ENCODE data around the gene NDFIP2. TPM values are rescaled to one million over a fixed set of nuclear protein-coding genes. Genes with fewer than 3 reads are reported as not detected.

NDFIP2 gene
- total RNA-seq, 5 donors from 2014 or later (not counting 1 experiment from before 2014, with no cell fraction given): 3.1 to 6.8 (median 5.0) TPM

DNA sequence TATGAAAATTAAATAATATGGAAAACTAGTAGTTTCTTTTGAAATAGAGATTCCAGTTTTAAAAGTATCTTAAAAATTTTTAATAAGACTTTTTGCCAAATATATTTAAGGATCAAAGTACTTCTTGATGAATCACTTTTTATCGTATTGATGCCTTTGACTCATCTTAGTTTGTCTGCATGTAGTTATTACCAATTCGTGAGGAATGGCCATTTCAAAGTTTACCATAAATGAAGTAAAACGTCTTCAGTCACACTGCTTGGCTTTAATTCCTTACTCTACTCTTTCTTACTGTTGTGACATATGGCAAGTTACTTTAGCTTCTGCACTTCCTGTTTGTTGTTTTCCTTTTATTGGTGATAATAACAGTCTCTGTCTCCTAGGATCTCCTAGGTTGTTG, 38.3 kb downstream of the NDFIP2 start:
- Mint-ChIP-seq H3K4me1 (peaks cover 13 to 20% (median 14%) of the 10 kb centered on the region in 3 donors), H3K9me3 (no peaks in the 10 kb centered on the region), H3K27ac (no peak overlapping the region), H3K27me3 (no peaks in the 10 kb centered on the region), H3K4me3 (no peak overlapping the region), H3K36me3 (peaks cover 6% of the 10 kb centered on the region)
- DNase-seq (no peak), ATAC-seq (replicated peaks in 1 of 4) (no peak)
- H3K4me3 ChIP-seq (ENCODE audit: control insufficient read depth in 1 of 2, extremely low read depth in 1 of 2, low read length in 1 of 2): no peak overlapping the region
- H3K4me1 ChIP-seq (ENCODE audit: control insufficient read depth in 1 of 2, extremely low read depth in 1 of 2, insufficient read depth in 2 of 2, low read length in 2 of 2): peaks cover 0 to 3% of the 10 kb centered on the region in 2 experiments
- peaks cover 0 to 3% of the 10 kb centered on the region in 2 donors for H3K36me3 ChIP-seq (ENCODE audit: control insufficient read depth in 2 of 2, extremely low read depth in 1 of 2, insufficient read depth in 1 of 2, low read length in 1 of 2)
- no peaks in the 10 kb centered on the region for H3K9me3 ChIP-seq
- CTCF ChIA-PET: no interaction called here
- POLR2A ChIA-PET: no interaction called here
- H3K27ac ChIP-seq (ENCODE audit: low read length): no peak overlapping the region
- H3K27me3 ChIP-seq (replicated peaks in 1 of 2; ENCODE audit: control insufficient read depth in 2 of 2, extremely low read depth in 1 of 2, insufficient read depth in 2 of 2, low read length in 1 of 2): no peaks in the 10 kb centered on the region
- WGBS (ENCODE audit: insufficient coverage): 100% methylated on average over 1 of the region's 3 CpGs

DNA sequence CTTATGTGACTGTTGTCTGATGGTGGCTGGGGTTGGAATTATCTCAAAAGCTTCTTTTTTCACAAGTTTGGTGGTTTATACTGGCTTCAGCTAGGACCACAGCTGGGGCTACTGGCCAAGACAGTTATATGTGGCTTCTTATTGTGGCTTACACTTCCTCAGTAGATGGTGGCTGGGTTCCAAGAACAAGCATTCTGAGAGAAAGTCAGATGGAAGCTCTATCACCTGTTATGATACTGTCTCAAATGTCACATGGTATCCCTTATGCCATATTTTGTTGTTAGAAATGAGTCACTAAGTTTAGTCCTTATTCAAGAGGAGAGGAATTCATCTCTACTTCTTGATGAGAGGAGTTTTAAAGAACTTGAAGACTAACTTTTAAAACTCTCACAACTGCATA, 41.6 kb downstream of the NDFIP2 start:
- Mint-ChIP-seq H3K27me3 (no peaks in the 10 kb centered on the region), H3K9me3 (no peaks in the 10 kb centered on the region), H3K4me3 (no peak overlapping the region), H3K4me1 (peaks cover 10 to 14% (median 13%) of the 10 kb centered on the region in 3 donors), H3K36me3 (peaks cover 6% of the 10 kb centered on the region), H3K27ac (no peak overlapping the region)
- CTCF ChIA-PET: interaction anchor here in 1 of 2 donors (0.6 kb wide), 1 partner anchor 99 kb away, joined by 3 read pairs; no protein-coding TSS in a partner anchor
- peak in 2 of 4 experiments; percentile 37 to 62 for ATAC-seq (replicated peaks in 1 of 4)
- Histone ChIP-seq H3K4me1 (ENCODE audit: control insufficient read depth in 1 of 2, extremely low read depth in 1 of 2, insufficient read depth in 2 of 2, low read length in 2 of 2) (peaks cover 0 to 3% of the 10 kb centered on the region in 2 experiments), H3K27ac (ENCODE audit: low read length) (no peak overlapping the region), H3K4me3 (ENCODE audit: control insufficient read depth in 1 of 2, extremely low read depth in 1 of 2, low read length in 1 of 2) (no peak overlapping the region), H3K27me3 (replicated peaks in 1 of 2; ENCODE audit: control insufficient read depth in 2 of 2, extremely low read depth in 1 of 2, insufficient read depth in 2 of 2, low read length in 1 of 2) (no peaks in the 10 kb centered on the region), H3K36me3 (ENCODE audit: control insufficient read depth in 2 of 2, extremely low read depth in 1 of 2, insufficient read depth in 1 of 2, low read length in 1 of 2) (peaks cover 0 to 3% of the 10 kb centered on the region in 2 donors), H3K9me3 (no peaks in the 10 kb centered on the region)
- DNase-seq: peak in 2 of 35 experiments; percentile 2
- POLR2A ChIA-PET: no interaction called here

DNA sequence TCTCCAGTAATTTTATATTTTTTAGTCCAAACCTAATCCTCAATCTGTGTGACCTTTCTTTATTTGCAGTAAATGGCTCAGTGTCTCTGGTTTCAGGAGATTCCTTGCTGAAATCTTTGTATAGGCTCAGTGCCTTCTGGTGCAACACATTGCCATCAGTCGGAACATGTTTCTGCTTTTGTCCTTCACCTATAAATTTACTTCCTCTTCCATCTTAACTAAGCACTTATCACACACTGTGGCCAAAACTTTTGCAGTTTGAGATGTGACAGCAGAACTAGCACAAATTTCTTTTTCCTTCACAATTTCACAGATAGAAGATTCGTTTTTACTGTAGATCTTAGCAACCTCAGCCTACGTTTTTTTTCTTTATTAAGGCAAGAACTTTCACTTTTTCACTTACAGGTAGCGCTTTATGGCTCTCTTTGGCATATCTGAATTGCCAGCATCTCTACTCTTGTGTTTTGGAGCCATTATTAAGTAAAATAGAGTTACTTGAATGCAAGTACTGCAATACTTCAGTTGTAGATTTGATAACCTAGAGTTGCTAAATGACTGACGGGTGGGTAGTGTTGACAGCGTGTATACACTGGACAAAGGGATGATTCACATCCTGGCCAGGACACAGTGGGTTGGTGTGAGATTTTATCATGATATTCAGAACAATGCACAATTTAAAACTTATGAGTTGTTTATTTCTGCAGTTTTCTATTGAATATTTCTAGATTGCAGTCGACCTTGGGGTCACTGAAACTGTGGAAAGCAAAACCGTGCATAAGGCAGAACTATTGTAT, 44.3 kb downstream of the NDFIP2 start:
- CTCF ChIA-PET: interaction anchor here in 1 of 2 donors (0.5 kb wide), 1 partner anchor 18 kb away, joined by 3 read pairs; no protein-coding TSS in a partner anchor
- WGBS (ENCODE audit: insufficient coverage): 82% methylated on average over 1 of the region's 8 CpGs
- no peak for ATAC-seq (replicated peaks in 1 of 4)

DNA sequence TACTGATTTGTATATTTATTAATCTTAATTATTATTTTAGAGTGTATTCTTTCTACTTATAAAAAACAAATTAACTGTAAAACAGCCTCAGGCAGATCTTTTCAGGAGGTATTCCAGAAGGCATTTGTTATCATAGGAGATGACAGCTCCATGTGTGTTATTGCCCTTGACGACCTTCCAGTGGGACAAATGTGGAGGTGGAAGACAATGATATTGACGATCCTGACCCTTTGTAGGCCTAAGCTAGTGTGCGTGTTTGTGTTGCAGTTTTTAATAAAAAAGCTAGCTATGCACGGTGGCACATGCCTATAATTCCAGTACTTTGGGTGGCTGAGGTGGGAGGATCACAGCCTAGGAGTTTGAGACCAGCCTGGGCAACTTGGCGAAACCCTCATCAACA, 46.7 kb downstream of the NDFIP2 start:
- H3K4me3 ChIP-seq (ENCODE audit: control insufficient read depth in 1 of 2, extremely low read depth in 1 of 2, low read length in 1 of 2): no peak overlapping the region
- no peak for ATAC-seq (replicated peaks in 1 of 4)
- no peak overlapping the region for H3K27ac Mint-ChIP-seq
- H3K36me3 ChIP-seq (ENCODE audit: control insufficient read depth in 2 of 2, extremely low read depth in 1 of 2, insufficient read depth in 1 of 2, low read length in 1 of 2): peaks cover 0 to under 1% of the 10 kb centered on the region in 2 donors
- H3K9me3 ChIP-seq: no peaks in the 10 kb centered on the region
- no peaks in the 10 kb centered on the region for H3K27me3 Mint-ChIP-seq
- ChIA-PET POLR2A (no interaction called here), CTCF (interaction anchor here in 1 of 2 donors (0.6 to 2.2 kb wide), 4 partner anchors 16 to 137 kb away, joined by 3 to 6 read pairs (median 4); no protein-coding TSS in a partner anchor)
- no peaks in the 10 kb centered on the region for H3K9me3 Mint-ChIP-seq
- 100% methylated on average over 2 of the region's 5 CpGs for WGBS (ENCODE audit: insufficient coverage)
- DNase-seq: no peak
- H3K4me1 ChIP-seq (ENCODE audit: control insufficient read depth in 1 of 2, extremely low read depth in 1 of 2, insufficient read depth in 2 of 2, low read length in 2 of 2): no peaks in the 10 kb centered on the region
- no peak overlapping the region for H3K4me3 Mint-ChIP-seq
- no peaks in the 10 kb centered on the region for H3K27me3 ChIP-seq (replicated peaks in 1 of 2; ENCODE audit: control insufficient read depth in 2 of 2, extremely low read depth in 1 of 2, insufficient read depth in 2 of 2, low read length in 1 of 2)
- H3K36me3 Mint-ChIP-seq: peaks cover 11% of the 10 kb centered on the region
- H3K27ac ChIP-seq (ENCODE audit: low read length): no peak overlapping the region
- H3K4me1 Mint-ChIP-seq: peaks cover 4 to 14% (median 10%) of the 10 kb centered on the region in 3 donors

More for the DNA sequence above, 44.3 kb downstream of the NDFIP2 start:
- POLR2A ChIA-PET: no interaction called here
- Histone ChIP-seq H3K36me3 (ENCODE audit: control insufficient read depth in 2 of 2, extremely low read depth in 1 of 2, insufficient read depth in 1 of 2, low read length in 1 of 2) (peaks cover 0 to 3% of the 10 kb centered on the region in 2 donors), H3K9me3 (no peaks in the 10 kb centered on the region), H3K4me3 (ENCODE audit: control insufficient read depth in 1 of 2, extremely low read depth in 1 of 2, low read length in 1 of 2) (no peak overlapping the region), H3K27me3 (replicated peaks in 1 of 2; ENCODE audit: control insufficient read depth in 2 of 2, extremely low read depth in 1 of 2, insufficient read depth in 2 of 2, low read length in 1 of 2) (no peaks in the 10 kb centered on the region), H3K4me1 (ENCODE audit: control insufficient read depth in 1 of 2, extremely low read depth in 1 of 2, insufficient read depth in 2 of 2, low read length in 2 of 2) (peaks cover 0 to 3% of the 10 kb centered on the region in 2 experiments), H3K27ac (ENCODE audit: low read length) (no peak overlapping the region)
- Mint-ChIP-seq H3K4me3 (no peak overlapping the region), H3K9me3 (no peaks in the 10 kb centered on the region), H3K27me3 (no peaks in the 10 kb centered on the region), H3K27ac (no peak overlapping the region), H3K4me1 (peaks cover 7 to 10% (median 7%) of the 10 kb centered on the region in 3 donors), H3K36me3 (peaks cover 6% of the 10 kb centered on the region)
- DNase-seq: peak in 1 of 35 experiments; percentile 1

DNA sequence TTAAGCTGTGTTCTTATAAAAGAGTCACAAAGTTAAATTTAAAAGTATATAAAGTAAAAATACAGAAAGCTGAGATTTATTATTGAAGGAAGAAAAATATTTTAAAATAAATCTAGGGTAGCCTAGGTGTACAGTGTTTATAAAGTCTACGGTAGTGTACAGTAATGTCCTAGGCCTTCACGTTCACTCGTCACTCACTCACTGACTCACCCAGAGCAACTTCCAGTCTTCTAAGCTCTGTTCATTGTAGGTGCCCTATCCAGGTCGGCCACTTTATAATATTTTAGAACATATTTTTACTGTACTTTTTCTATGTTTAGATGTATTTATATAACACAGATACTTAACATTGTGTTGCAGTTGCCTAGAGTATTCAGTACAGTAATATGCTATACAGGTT, 47.4 kb downstream of the NDFIP2 start:
- H3K36me3 ChIP-seq (ENCODE audit: control insufficient read depth in 2 of 2, extremely low read depth in 1 of 2, insufficient read depth in 1 of 2, low read length in 1 of 2): no peaks in the 10 kb centered on the region
- DNase-seq (no peak), ATAC-seq (replicated peaks in 1 of 4) (no peak)
- no peak overlapping the region for H3K27ac ChIP-seq (ENCODE audit: low read length)
- ChIA-PET POLR2A (no interaction called here), CTCF (interaction anchor here in 1 of 2 donors (0.6 to 2.2 kb wide), 3 partner anchors 15 to 118 kb away, joined by 3 to 6 read pairs (median 4); no protein-coding TSS in a partner anchor)
- no peak overlapping the region for H3K4me3 Mint-ChIP-seq
- WGBS (ENCODE audit: insufficient coverage): no CpG with 5 or more reads among the region's 4 CpGs
- H3K27ac Mint-ChIP-seq: no peak overlapping the region
- H3K4me1 ChIP-seq (ENCODE audit: control insufficient read depth in 1 of 2, extremely low read depth in 1 of 2, insufficient read depth in 2 of 2, low read length in 2 of 2): no peaks in the 10 kb centered on the region
- H3K4me3 ChIP-seq (ENCODE audit: control insufficient read depth in 1 of 2, extremely low read depth in 1 of 2, low read length in 1 of 2): no peak overlapping the region
- no peaks in the 10 kb centered on the region for H3K9me3 Mint-ChIP-seq
- H3K9me3 ChIP-seq: no peaks in the 10 kb centered on the region
- H3K27me3 Mint-ChIP-seq: no peaks in the 10 kb centered on the region
- H3K36me3 Mint-ChIP-seq: peaks cover 8% of the 10 kb centered on the region
- H3K27me3 ChIP-seq (replicated peaks in 1 of 2; ENCODE audit: control insufficient read depth in 2 of 2, extremely low read depth in 1 of 2, insufficient read depth in 2 of 2, low read length in 1 of 2): no peaks in the 10 kb centered on the region
- H3K4me1 Mint-ChIP-seq: peaks cover 1 to 10% (median 7%) of the 10 kb centered on the region in 3 donors

DNA sequence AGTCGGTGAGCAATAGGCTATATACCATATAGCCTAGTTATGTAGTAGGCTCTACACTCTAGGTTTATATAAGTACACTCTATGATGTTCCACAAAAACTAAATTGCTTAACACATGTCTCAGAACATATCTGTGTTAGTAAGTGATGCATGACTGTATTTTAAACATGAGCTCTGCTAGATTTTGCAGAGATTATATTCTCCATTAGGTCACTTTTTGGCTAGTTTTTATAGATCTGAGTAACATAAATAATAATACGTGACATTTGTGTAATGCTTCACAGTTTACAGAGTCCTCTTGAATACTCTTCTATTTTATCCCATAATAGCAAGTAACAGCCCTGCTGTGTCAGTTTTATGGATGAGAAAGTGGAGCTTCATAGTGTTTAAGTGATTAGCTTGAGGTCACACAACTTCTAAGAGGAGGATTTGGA, 47.8 kb downstream of the NDFIP2 start:
- no peaks in the 10 kb centered on the region for H3K27me3 Mint-ChIP-seq
- H3K36me3 Mint-ChIP-seq: peaks cover 9% of the 10 kb centered on the region
- no CpG with 5 or more reads among the region's 2 CpGs for WGBS (ENCODE audit: insufficient coverage)
- peaks cover 1 to 10% (median 7%) of the 10 kb centered on the region in 3 donors for H3K4me1 Mint-ChIP-seq
- ChIA-PET CTCF (interaction anchor here (1.2 to 2.2 kb wide), 3 partner anchors 12 to 105 kb away, joined by 3 to 7 read pairs (median 6); no protein-coding TSS in a partner anchor), POLR2A (no interaction called here)
- ATAC-seq (replicated peaks in 1 of 4) (no peak), DNase-seq (no peak)
- no peaks in the 10 kb centered on the region for H3K36me3 ChIP-seq (ENCODE audit: control insufficient read depth in 2 of 2, extremely low read depth in 1 of 2, insufficient read depth in 1 of 2, low read length in 1 of 2)
- H3K27me3 ChIP-seq (replicated peaks in 1 of 2; ENCODE audit: control insufficient read depth in 2 of 2, extremely low read depth in 1 of 2, insufficient read depth in 2 of 2, low read length in 1 of 2): no peaks in the 10 kb centered on the region
- no peaks in the 10 kb centered on the region for H3K9me3 ChIP-seq
- no peak overlapping the region for H3K27ac ChIP-seq (ENCODE audit: low read length)
- H3K9me3 Mint-ChIP-seq: no peaks in the 10 kb centered on the region
- H3K4me1 ChIP-seq (ENCODE audit: control insufficient read depth in 1 of 2, extremely low read depth in 1 of 2, insufficient read depth in 2 of 2, low read length in 2 of 2): no peaks in the 10 kb centered on the region
- H3K4me3 ChIP-seq (ENCODE audit: control insufficient read depth in 1 of 2, extremely low read depth in 1 of 2, low read length in 1 of 2): no peak overlapping the region
- H3K27ac Mint-ChIP-seq: no peak overlapping the region
- no peak overlapping the region for H3K4me3 Mint-ChIP-seq
